Stimulated activated CD4-positive, alpha-beta T cell treated with anti-CD3 and anti-CD28 coated beads, Interleukin-4, amount 100 ng/mL, for 24 hours (primary cell): ENCODE results near the gene SLC25A20.
A peak's percentile ranks its signal among the peaks of the same experiment; 100 is the strongest.
"Not testable (repeated sequence)": the region's sequence is repeated elsewhere in the genome, so short reads cannot be mapped to it uniquely, and the experiment has no call there.

Source experiments
- DNase-seq: peaks from one replicate; pipeline ENCODE4 v3.0.0-alpha.2; 2020

SLC25A20 gene, protein sequence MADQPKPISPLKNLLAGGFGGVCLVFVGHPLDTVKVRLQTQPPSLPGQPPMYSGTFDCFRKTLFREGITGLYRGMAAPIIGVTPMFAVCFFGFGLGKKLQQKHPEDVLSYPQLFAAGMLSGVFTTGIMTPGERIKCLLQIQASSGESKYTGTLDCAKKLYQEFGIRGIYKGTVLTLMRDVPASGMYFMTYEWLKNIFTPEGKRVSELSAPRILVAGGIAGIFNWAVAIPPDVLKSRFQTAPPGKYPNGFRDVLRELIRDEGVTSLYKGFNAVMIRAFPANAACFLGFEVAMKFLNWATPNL

DNA sequence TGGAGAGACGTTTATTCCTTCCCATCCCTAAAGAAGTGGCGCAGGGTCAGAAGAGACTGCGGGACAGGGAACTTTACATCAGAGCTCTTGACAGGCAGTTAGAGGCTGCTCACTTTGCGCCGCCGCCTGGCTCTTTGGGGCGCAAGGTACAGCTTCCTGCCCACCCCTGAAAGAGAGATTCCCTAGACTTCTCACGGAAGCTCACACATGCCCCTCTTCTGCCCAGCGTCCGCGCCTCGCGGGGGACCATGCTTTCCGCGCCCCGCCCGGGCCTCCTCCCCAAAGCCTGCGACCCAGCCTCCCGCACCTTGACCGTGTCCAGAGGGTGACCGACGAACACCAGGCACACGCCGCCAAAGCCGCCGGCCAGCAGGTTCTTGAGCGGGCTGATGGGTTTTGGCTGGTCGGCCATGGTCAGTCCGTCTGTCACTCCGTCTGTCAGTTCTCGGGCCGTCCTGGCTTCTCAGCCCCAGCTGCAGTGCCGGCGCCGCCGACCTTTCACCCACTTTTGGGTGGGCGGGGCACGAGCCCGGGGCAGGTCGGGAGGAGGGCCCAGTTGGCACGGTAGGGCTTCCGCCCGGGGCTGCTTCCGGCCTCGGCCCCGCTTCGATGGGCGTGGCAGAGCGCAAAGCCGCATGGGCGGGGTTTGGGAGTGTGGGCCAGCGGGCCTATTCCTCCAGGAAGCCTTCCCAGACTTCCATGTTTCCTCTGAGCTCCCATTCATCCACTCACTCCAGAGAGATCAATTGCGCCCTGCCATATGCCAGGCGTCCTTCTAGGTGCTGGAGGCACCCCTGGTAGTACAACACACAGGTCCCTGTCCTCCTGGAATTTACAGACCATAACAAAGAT, at the start of gene SLC25A20:
TSS of gene SLC25A20 (minus strand) at position 500 of the 852 bp plus-strand sequence. CDS start at position 412, 88 bp downstream.
- DNase-seq, result peak; percentile 92

DNA sequence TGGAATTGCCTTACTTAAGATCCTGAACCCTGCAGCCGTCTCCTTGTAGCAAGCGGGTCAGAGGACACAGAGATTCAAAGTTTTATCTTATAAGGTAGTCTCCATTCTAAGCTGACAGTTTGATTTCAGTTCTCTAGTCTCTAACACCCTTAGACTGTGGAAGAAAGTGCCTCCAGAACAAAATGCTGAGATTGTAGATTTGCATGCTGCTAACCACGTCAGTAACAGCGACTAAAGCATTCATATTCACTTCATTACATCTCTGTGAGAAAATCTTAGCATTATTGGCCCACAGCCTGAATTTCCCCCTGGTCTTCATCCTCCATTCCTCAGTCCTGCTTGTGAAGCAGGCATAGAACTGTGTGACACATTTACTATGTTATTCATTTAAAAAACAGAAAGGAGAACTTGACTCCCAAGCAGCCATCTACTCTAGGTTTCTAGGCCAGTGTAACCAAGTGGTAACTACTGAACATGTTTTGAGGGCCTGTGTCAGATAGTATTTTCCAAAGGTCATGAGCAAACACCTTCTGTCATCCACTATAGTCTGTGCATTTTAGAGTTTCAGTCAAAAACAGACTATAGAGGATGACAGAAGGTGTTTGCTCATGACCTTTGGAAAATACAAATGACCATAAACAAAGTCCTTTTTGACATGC, 47.3 kb upstream of the SLC25A20 start:
- no peak for DNase-seq

DNA sequence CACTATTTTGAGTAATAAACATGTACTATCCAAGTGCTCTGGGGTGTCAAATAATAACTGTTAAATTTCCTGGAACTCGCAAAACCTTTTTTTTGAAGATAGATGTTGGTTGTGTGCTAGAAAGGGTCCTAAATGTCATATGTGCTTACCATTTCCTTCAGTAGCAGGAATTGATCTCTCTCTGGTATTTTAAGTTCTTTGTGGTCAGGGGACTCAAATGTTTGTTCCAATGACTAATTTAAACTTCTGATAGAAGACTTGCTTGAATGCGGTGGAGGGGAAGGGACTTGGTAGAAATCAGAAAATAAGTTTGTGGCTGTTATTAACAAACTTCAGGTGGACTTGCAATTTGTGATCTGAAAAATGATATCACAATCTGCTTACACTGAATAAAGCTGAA, 46.8 kb upstream of the SLC25A20 start:
- no peak for DNase-seq

DNA sequence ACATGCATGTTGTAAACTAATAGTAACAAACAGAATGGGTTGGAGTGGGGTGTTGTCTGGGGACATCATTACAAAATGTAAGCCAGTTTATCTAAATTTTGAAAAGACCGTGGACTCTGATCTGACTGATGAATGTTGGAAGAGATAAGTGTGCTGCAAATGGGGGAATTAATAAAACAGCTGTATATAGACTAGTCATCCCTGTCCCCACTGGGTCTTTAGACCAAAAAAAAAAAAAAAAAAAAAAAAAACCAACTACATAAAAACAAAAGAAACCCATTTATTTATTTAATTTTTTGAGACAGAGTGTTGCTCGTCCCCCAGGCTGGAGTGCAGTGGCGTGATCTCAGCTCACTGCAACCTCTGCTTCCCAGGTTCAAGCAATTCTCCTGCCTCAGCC, 40.0 kb upstream of the SLC25A20 start:
- DNase-seq, result no peak

DNA sequence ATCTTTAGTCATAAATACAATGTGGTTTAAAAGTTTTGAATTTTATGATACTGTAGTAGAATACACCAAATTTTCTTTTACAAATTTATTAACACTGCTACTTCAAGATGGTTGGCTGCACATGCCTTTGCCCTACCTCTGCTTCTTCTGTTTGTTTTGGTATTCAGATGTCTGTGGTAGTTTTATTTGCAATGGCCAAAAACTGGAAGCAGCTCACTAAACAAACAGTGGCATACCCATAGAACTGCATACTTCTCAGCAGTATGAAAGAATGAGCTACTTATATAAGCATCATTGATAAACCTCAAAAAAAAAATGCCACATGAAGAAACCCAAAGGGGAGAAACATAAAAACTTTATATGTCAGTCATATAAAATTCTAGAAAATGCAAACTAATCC, 39.5 kb upstream of the SLC25A20 start:
- no peak for DNase-seq

DNA sequence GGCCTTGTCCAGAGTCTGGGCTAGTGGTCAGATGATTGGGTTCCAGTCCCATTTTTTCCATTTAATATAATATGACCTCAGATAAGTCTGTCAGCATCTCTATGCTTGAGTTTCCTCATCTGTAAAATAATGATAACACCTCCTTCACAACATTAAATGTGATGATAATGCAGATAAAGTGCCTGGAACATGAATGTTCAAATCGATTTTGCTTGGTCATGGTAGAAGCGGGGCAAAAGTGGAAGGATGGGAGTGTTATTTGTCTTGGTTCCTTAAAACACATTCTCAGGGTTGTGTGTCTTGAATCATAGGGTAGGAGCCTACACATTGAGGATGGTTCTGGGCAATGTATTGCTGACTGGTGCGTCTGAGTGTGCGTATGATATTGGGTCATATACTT, 36.8 kb upstream of the SLC25A20 start:
- DNase-seq, result no peak

DNA sequence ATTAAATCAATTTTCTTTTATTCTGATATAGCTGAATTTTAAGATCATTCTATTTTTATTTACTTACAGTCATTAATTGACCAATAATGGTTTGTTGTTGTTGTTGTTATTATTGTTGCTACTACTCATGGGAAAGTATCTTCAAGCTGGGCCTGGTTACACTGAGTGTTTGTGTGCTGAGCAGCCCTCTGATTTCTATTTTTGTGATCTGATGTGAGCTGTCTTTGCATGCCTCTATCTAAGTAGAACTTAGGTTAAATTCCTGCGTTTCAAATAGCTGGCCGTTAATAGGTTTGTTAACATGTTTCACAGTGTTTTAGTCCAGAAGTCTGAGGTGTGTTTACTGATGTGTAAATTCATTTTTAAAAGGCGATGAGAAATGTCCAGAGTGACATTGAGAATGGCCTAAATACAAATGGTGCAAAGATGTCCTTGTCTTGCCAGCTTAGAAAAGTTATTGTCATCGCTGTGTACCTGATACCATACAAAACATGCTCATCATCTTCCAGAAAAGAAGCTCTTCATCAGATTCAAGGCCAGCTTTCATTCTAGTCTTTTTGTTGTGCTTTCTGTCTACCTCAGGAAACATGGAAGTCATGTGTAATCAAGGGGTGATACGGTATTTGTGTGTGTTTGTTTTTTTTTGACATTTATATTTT, 35.8 kb upstream of the SLC25A20 start:
- no peak for DNase-seq

DNA sequence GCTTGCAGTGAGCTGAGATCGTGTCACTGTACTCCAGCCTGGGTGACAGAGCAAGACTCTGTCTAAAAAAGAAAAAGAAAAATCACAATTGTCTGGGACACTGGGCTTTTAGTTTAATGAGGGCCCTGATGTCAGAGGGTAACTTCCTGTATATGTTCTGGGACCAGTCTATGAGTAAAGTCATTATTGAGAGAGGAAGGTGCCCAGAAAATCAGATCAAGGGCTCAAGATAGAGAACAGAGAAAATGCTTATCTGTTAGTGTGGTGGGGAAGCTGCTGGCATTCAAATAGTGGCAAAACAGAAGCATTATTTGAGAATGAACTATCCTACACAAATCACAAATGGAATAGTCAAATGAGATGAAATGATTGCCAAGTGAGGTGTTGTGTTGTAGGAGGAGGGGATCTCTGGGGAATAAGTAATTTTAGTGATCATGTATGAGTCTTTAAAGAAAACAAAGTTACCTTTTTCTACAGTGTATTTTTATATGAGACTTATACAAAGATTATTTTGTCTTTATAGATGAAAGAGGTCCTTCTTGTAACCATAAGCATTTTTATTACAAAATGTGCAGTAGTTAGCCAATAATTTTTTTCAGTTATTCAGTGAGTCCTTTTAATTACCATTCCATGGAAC, 33.4 kb upstream of the SLC25A20 start:
- DNase-seq, result no peak

DNA sequence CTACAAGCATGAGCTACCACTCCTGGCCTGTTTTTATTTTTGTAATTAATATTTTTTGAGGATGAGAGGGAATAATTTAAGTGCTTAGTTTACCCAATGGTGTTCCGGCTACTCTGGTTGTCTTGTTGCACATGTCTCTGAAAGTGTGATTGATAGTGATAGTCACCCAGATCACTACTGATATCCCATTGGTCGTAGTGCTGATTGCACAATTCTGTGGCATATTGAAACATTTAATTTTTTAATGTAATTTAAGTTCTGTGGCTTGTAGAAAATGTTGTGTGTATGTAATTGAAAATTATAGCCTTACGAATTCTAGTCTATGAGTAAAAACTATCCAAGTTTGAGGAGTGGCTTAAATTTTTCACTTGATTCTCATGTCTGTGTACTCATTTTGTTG, 31.9 kb upstream of the SLC25A20 start:
- DNase-seq, result no peak

DNA sequence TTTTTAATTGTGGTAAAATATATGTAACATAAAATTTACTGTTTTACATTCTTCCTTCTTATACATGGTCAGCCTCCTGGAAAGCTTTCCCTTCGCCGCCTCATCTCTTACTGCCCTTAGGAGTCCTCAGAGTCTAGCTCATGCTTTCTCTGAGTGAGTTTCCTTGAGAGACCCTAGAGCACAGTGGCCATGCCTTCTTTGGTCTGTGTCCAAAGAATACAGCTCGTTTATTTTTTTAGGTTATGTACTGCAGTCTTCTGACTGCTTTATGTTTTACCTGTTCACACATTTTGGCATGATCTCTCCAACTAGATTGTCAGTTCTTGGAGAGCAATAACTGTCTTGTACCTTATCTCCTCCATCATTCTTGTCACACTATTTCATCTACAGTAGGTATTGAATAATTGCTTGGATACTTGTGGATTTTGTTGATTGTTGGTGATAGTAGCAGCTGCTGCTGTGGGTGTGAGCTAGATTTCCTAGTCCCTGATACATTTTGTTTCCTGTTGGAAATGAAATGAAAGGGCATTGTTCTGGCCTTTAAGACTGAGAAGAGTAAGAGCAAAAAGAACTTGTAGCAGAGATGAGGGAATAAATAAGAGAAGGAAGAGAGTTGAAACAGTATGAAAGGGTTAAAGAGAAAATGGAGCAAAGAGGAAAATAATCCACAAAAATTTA, 30.8 kb upstream of the SLC25A20 start:
- DNase-seq, result no peak

DNA sequence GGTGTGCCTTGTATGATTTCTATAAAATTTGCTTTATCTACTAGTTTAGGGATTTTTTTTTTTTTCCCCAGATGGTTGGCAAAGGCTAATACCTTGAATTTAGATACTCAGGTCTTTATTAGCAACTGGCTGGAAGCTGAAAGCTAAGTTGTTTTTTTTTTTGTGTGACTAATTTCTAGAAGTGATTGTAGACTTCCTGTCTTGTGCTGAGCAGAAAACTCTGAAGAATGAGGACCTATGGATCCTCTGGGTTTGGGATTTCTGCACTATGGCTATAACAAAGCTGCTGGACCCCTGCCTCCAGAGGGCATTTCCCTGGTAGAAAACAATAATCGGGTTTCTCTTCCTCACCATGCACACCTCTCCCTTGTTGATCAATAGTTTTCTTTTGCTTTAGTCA, 30.0 kb upstream of the SLC25A20 start:
- DNase-seq, result no peak

DNA sequence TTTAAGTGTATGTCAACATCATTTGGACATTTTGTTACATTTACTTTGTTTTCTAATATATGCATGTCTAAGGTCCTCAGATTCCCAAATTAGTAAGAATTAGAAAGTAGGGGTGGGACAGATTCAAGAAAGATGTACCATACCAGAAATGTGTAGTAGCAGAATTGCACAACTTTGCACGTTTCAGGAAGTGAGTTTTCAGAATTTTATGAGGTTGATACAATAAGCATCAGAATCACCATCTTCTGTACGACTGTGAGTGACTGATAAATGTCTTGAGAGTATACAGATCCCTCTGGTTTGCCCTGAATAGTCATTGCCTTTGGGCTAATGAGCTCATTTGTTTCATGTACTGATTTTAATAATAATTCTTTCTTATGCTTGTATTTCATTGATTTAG, 29.2 kb upstream of the SLC25A20 start:
- DNase-seq, result no peak

DNA sequence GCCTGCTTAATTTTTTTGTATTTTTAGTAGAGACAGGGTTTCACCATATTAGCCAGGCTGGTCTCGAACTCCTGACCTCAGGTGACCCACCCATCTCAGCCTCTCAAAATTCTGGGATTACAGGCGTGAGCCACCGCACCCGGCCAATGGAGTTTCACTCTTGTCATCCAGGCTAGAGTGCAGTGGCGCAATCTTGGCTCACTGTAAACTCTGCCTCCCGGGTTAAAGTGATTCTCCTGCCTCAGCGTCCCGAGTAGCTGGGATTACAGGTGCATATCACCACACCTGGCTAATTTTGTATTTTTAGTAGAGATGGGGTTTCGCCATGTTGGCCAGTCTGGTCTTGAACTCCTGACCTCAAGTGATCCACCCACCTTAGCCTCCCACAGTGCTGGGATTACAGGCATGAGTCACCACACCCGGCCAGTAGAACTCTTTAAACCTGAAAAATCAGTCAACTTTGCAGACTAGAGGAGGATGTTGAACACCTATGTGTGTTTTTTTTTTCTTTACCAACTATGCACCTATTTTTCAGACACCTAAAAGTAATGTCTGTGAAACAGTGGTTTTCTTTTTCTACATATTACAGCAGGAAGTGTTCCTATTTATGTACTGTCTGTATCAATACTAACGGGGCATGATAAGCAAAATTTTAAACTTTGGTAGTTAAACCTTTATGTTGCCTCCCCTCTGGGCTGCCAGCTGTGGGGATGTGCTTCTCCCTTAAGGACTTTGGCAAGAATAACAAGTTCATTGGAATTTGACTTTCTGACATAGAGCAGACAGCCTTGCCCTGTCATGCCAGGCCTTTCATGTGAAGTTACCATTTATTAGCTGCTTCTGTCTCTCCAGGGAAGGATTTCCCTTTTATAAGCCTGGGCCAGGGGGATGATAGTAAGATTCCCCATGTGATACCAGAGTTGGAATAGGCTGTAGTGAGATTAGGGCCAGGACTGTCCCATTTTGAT, 28.0 kb upstream of the SLC25A20 start:
- DNase-seq, result peak; percentile 19

DNA sequence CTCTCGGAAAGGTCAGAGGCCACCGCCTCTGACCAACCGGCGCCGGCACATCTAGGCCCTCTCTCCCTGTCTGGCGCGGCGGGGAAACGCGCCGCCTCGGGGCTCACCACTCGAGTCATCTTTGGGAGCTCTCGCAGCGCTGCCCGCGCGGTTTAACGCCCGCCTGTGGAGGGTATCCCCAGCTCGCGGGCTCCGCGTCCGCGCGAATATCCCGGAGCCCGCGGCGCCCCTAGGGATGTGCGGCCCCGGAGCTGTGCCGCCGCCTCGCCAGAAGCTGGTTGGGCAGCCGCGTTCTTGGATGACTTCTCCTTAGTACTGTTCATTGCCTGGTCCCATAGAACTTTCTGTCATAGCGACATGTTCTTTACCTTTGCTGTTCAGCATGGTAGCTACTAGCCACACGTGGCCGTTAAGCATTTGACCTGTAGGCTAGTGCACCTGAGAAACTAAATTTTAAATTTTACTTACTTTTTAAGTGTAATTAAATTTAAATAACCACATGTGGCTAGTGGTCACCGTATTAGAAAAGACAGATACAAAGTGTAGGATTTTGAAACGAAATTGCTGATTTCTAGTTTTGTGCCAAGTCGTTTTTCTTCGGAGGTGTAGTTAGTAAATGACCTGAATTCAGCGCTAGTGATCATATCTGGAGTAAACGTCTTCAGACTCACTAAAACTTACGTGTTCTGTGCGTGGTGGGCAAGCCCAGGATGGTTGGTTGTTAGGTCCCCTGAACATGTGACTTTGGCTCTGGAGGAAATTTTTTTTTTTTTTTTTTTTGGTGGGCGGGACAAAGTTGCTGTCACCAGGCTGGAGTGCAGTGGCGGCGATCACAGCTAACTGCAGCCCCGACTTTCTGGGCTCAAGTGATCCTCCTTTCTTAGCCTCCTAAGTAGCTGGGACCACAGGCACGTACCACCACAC, 20.8 kb upstream of the SLC25A20 start:
- peak; percentile 67 for DNase-seq

DNA sequence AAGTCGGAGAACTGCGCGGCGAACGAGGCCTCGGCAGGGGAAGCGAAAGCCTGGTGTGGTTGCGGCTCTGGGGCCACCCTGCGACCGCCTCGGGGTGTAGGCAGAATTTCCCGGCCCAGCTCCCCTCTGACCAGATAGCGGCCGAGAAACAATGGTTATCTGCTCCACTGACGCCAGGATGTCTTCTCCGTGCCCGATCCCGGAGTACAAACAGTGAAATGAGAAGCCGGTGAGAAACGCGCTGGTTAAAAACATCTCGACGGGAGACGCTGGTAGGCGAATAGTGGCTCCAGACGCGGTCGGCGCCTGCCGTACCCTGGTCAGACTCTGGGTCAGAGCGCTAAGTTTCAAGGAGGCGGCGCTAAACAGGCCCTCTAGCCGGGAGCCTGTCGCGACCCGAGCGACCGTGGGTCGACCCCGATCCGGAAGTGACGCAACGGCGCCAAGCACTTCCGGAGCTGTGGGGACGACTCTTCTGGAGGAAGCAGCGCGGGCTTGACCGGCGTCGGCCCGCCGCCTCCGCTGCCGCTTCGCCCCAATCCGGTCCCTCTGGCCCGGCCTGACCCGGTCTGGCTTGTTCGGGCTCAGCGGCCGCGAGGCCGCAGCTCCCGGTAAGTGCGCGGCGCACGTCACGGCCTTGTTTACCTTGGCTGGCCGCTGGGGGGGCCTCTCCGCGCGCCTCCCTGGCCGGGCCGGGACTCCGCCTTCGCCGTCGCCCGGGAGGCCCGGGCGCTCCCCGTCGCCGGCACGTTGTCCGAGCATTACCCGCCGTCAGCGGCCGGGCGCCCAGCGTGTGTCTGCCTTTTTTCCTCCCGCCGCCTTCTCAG, 19.9 kb upstream of the SLC25A20 start, which contains the start of gene ARIH2:
TSS of gene ARIH2 (plus strand) at position 455 of the 827 bp plus-strand sequence. CDS start 8,717 bp downstream, outside the sequence.
- peak; percentile 87 for DNase-seq

DNA sequence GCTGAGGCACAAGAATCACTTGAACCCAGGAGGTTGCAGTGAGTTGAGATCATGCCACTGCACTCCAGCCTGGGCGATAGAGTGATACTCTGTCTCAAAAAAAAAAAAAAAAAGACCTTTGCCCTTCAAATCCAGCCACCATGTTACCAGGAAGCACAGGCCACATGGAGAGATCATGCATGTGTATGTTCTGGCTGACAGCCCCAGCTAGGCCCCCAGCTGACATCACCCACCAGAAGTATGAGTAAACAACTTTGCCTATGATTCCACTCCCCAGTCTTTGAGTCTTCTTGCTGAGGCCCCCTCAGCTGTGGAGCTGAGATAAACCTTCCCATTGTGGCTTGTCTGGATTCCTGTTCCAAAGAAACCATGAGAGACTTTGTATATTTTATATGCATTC, 16.6 kb upstream of the SLC25A20 start:
- DNase-seq, result no peak

DNA sequence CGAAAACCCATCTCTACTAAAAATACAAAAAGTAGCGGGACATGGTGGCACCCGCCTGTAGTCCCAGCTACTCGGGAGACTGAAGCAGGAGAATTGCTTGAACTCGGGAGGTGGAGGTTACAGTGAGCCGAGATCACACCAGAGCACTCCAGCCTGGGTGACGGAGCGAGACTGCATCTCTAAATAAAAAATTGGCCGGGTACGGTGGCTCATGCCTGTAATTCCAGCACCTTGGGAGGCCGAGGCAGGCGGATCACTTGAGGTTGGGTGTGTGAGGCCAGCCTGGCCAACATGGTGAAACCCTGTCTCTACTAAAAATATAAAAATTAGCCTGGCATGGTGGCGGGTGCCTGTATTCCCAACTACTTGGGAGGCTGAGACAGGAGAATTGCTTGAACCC, 8.3 kb upstream of the SLC25A20 start:
- DNase-seq, result not testable (repeated sequence)

DNA sequence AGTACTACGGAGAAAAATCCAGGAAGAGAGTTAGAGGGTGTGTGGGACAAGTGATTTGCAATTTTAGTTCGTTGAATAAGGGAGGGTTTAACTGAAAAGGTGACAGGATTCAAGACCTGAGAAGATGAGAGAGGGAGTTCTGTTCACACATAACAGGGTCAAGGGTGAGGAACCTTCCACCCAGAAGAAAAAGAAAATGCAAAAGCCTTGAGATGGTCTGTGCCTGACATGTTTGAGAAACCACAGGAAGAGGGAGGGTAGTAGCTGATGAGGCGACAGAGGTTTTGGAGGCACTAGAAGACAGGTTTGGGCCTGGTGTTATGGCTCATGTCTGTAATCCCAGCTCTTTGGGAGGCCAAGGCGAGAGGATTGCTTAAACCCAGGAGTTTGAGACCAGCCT, 591 bp upstream of the SLC25A20 start:
- peak; percentile 14 for DNase-seq
